Body of pancreas (tissue), 2 donors: Measurements from ENCODE around the gene RNASE12. TPM values are rescaled to one million over a fixed set of nuclear protein-coding genes. Genes with fewer than 3 reads are reported as not detected.

Source experiments
- total RNA-seq, 2 donors: library from RNA; depleted of rRNA; stranded (reverse); fragments of >200 nt; gene quantifications; one replicate each; pipeline ENCODE4 v1.1.0, GENCODE V29; 2016

RNASE12 gene
- total RNA-seq, 2 donors from 2014 or later, result not detected

Other genes with a start within 250 kb of the RNASE12 start
- gene PARP2, start 247.7 kb downstream of the RNASE12 start, total RNA-seq, result 10 to 100 TPM in 1 of 2 donors, 1 to 10 TPM in 1; 5.6 to 11.7 TPM
- 10 to 100 TPM; 32.3 to 35.3 TPM for gene TEP1, start 177.9 kb downstream of the RNASE12 start, total RNA-seq
- gene KLHL33, start 155.2 kb downstream of the RNASE12 start, total RNA-seq, result under 1 TPM in 1 of 2 donors, not detected in 1; 0.26 TPM
- gene OSGEP, start 136.6 kb downstream of the RNASE12 start, total RNA-seq, result 10 to 100 TPM; 36.1 to 53.4 TPM
- gene APEX1, start 136.2 kb downstream of the RNASE12 start, total RNA-seq, result 100 to 1,000 TPM in 1 of 2 donors, 10 to 100 TPM in 1; 86.7 to 101 TPM
- 10 to 100 TPM; 12.2 to 12.5 TPM for gene PIP4P1, start 129.9 kb downstream of the RNASE12 start, total RNA-seq
- gene PNP, start 122.0 kb downstream of the RNASE12 start, total RNA-seq, result 10 to 100 TPM; 20.4 to 24.9 TPM
- 1 to 10 TPM in 1 of 2 donors, not detected in 1; 4.3 TPM for gene RNASE10, start 85.8 kb downstream of the RNASE12 start, total RNA-seq
- gene RNASE9, start 30.3 kb downstream of the RNASE12 start, total RNA-seq, result not detected
- not detected for gene RNASE11, start 3.4 kb downstream of the RNASE12 start, total RNA-seq
- not detected for gene OR6S1, start 50.3 kb upstream of the RNASE12 start, total RNA-seq
- gene RNASE4, start 93.2 kb upstream of the RNASE12 start, total RNA-seq, result 10 to 100 TPM; 41.8 to 47.5 TPM
- gene ANG, start 97.4 kb upstream of the RNASE12 start, total RNA-seq, result 10 to 100 TPM; 24.1 to 28.0 TPM
- gene EDDM3A, start 154.5 kb upstream of the RNASE12 start, total RNA-seq, result not detected
- not detected for gene EDDM3B, start 177.0 kb upstream of the RNASE12 start, total RNA-seq
- 1 to 10 TPM in 1 of 2 donors, not detected in 1; 9.6 TPM for gene RNASE6, start 189.9 kb upstream of the RNASE12 start, total RNA-seq
- gene RNASE1, start 211.5 kb upstream of the RNASE12 start, total RNA-seq, result 100 to 1,000 TPM; 316 to 772 TPM